Right cardiac atrium (tissue), 5 donors: ENCODE measurements around the gene HDAC8. TPM values are rescaled to one million over a fixed set of nuclear protein-coding genes. Genes with fewer than 3 reads are reported as not detected.

Experiments
- ATAC-seq, 2 donors: fragments of 200-7000 bp; cut with Tn5 transposase; one replicate each; pipeline versions ENCODE4 v1.8.0 to v1.9.1; 2020; ENCODE audit warnings: moderate library complexity in 2 of 2, mild to moderate bottlenecking in 1 of 2
- DNase-seq, 3 donors: peaks; one replicate each; pipeline ENCODE4 v3.0.0-alpha.2; 2020
- H3K27ac ChIP-seq: one replicate; pipeline ENCODE4 v1.5.1; 2013; ENCODE audit warnings: mild to moderate bottlenecking, low read length, control low read depth, moderate library complexity
- H3K27me3 ChIP-seq: one replicate; pipeline ENCODE4 v1.6.1; 2013; ENCODE audit not compliant: control insufficient read depth, insufficient read depth
- H3K4me1 ChIP-seq: one replicate; pipeline ENCODE4 v1.6.1; 2013; ENCODE audit warnings: low read length; ENCODE audit not compliant: control insufficient read depth, insufficient read depth
- H3K4me3 ChIP-seq: one replicate; pipeline ENCODE4 v1.5.1; 2013; ENCODE audit warnings: low read length, control low read depth
- H3K9me3 ChIP-seq: one replicate; pipeline ENCODE4 v1.6.1; 2013; ENCODE audit warnings: low read length; ENCODE audit not compliant: control insufficient read depth
- whole genome bisulfite sequencing: extraction: QIAGEN DNeasy Blood & Tissue Kit; methylation state at CpG from one replicate; pipeline ENCODE4 v1.1.7; 2013; 5-methylcytosine and 5-hydroxymethylcytosine counted together
- intact Hi-C, 4 donors: fragments of 100-400 bp; cut with DNase I; formaldehyde crosslinking; loops; one replicate each; pipeline versions ENCODE4 v1.11.0 to v1.14.0; 2022 to 2023
- polyA plus RNA-seq: library from polyadenylated mRNA; stranded (reverse); fragments of 200-250 nt; gene quantifications from one replicate; pipeline ENCODE4 v1.2.3, GENCODE V29; 2013
- total RNA-seq, 4 donors: library from RNA; stranded (reverse); fragmentation: NEBNext Ultra II Directional; extraction: Animal tissue kit (Norgen Biotek cat#: 25700); gene quantifications; one replicate each; pipeline ENCODE4 v1.2.1, GENCODE V29; 2021
- donor health status: healthy with polysubstance abuse.
- donor health status: DM: no; HTN: yes; CAD: no.
- donor health status: DM: no; HTN: no; CAD: no.
- donor health status: DM: no; HTN: yes; CAD: no; lungs with severe emphysema.
- donor health status: DM: yes; HTN: yes; CAD: no.

Gene HDAC8
- total and polyA plus RNA-seq, 5 donors: 15.5 to 21.1 (median 19.3) TPM

DNA sequence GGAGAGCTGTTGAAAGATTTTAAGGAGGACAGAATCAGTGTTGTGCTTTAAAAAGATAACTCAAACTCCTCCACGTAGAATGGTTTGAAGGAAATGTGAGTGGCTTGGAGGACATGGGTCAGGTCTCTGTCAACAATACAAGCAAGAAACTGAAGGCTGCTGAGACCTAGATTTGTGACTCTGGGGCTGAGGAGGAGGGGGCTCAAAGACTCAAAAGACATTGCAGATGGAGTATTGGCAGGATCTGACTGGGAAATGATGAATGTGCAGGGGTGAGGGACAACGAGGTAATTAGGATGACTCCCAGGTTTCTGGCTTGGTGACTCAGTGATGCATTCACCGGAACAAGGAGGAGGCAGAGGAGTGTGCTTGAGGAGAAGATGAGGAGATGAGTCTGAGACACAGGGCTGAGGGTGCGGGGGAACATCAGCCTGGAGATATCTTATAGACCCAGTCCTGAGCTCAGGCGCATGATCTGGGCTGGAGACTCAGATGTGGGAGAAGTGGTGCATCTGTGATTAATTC lies 292.3 kb downstream of the HDAC8 start:
- intact Hi-C loops: no loop called here
- WGBS: 61% methylated on average over 5 of the region's 5 CpGs

More for the DNA sequence above, 292.3 kb downstream of the HDAC8 start:
- no peak for DNase-seq
- Histone ChIP-seq H3K27me3 (no peaks in the 10 kb centered on the region), H3K4me3 (no peak overlapping the region), H3K27ac (no peak overlapping the region), H3K9me3 (no peaks in the 10 kb centered on the region), H3K4me1 (no peaks in the 10 kb centered on the region)
- no peak for ATAC-seq

Other genes starting within 250 kb of the HDAC8 start
- 10 to 100 TPM in 3 of 4 donors, 1 to 10 TPM in 1; 9.9 to 12.2 (median 11.5) TPM for gene PHKA1, start 141.5 kb upstream of the HDAC8 start, total RNA-seq
- 4.4 TPM for gene PHKA1, start 141.5 kb upstream of the HDAC8 start, polyA plus RNA-seq
- not detected for gene DMRTC1B, start 204.0 kb upstream of the HDAC8 start, total RNA-seq
- gene DMRTC1B, start 204.0 kb upstream of the HDAC8 start, polyA plus RNA-seq: 0.14 TPM
- gene FAM236B, start 209.8 kb upstream of the HDAC8 start, total RNA-seq: not detected
- gene FAM236B, start 209.8 kb upstream of the HDAC8 start, polyA plus RNA-seq: not detected
- not detected for gene FAM236D, start 235.4 kb upstream of the HDAC8 start, total RNA-seq
- not detected for gene FAM236D, start 235.4 kb upstream of the HDAC8 start, polyA plus RNA-seq